OCI-LY7 (cell line): ENCODE measurements around the gene AP1G2.

Experiments used
- CTCF ChIP-seq: fragments of 200-600 bp; sonication (generic); conservative IDR thresholded peaks from 2 replicates; pipeline ENCODE4 v1.5.1; 2014; ENCODE audit warnings: mild to moderate bottlenecking, antibody characterized with exemption, low read length, moderate library complexity, mixed read lengths
- EZH2phosphoT487 ChIP-seq: fragments of 200-600 bp; sonication (generic); IDR thresholded peaks from 2 replicates; pipeline ENCODE4 v1.6.1; 2018; ENCODE audit warnings: low read depth, borderline replicate concordance, mild to moderate bottlenecking, mixed run types, antibody characterized with exemption, low read length, moderate library complexity, mixed read lengths

- no peak for TF ChIP-seq CTCF
- TF ChIP-seq EZH2phosphoT487 = no peak
These were observed 28.8 kb downstream of the AP1G2 start for GRCh38 chr14:23538785-23539184.
